A549 (cell line): ENCODE results near the gene PCNX1.
A peak's percentile ranks its signal among the peaks of the same experiment; 100 is the strongest.

Experiments used
- EP300 ChIP-seq, 2 experiments: fragments of >200 bp; sonication (Bioruptor Twin); formaldehyde crosslinking; IDR thresholded peaks; 2 replicates in 1 of 2; 3 replicates in 1 of 2; pipeline ENCODE4 v1.6.1; 2016 to 2017
- FOSL2 ChIP-seq, 2 experiments: fragments of 450-650 bp in 1 of 2; fragments of >200 bp in 1 of 2; sonication (Bioruptor Twin) in 1 of 2; formaldehyde crosslinking; IDR thresholded peaks; 2 replicates each; pipeline versions ENCODE4 v1.5.0 to v1.6.1; 2016 to 2020; ENCODE audit warnings: mild to moderate bottlenecking in 1 of 2, moderate library complexity in 1 of 2
- MAX ChIP-seq: IDR thresholded peaks from 2 replicates; pipeline ENCODE4 v1.6.1; 2012
- MYC ChIP-seq: IDR thresholded peaks from 2 replicates; pipeline ENCODE4 v1.6.1; 2012; ENCODE audit warnings: mild to moderate bottlenecking, inconsistent platforms, low read length, improper control_type of control experiment, borderline replicate concordance
- PBX3 ChIP-seq: IDR thresholded peaks from 2 replicates; pipeline ENCODE4 v1.6.1; 2012
- RFX5 ChIP-seq: fragments of 450-650 bp; IDR thresholded peaks from 2 replicates; pipeline ENCODE4 v1.7.1; 2014; ENCODE audit warnings: antibody characterized with exemption, mild to moderate bottlenecking, moderate library complexity
- SMC3 ChIP-seq: fragments of >200 bp; sonication (Bioruptor Twin); formaldehyde crosslinking; IDR thresholded peaks from 3 replicates; pipeline ENCODE4 v1.6.1; 2018; ENCODE audit warnings: inconsistent platforms
- TP53 ChIP-seq: fragments of 250-450 bp; sonication (Bioruptor Pico); IDR thresholded peaks from 2 replicates; pipeline ENCODE4 v1.5.0; 2021; ENCODE audit warnings: mild to moderate bottlenecking, moderate library complexity
- TF ChIP-seq, protein P1 (sequence below): fragments of >200 bp; sonication (Bioruptor Twin); formaldehyde crosslinking; IDR thresholded peaks from 3 replicates; pipeline ENCODE4 v1.5.1; 2016

GRCh38 chr14:71103662-71104484 lies 196.6 kb downstream of the PCNX1 start:
- TF ChIP-seq SMC3 (peak; percentile 46; the same call in 2 of the 3 replicates), EP300 (IDR thresholded peaks at IDR 0.05) (no peak), PBX3 (no peak), RFX5 (no peak), TP53 (no peak), MYC (no peak), MAX (no peak), FOSL2 (IDR thresholded peaks at IDR 0.05) (no peak), FOSL2 (CRISPR knock-in tag; IDR thresholded peaks at IDR 0.05) (no peak)
- TF ChIP-seq, protein P1, sequence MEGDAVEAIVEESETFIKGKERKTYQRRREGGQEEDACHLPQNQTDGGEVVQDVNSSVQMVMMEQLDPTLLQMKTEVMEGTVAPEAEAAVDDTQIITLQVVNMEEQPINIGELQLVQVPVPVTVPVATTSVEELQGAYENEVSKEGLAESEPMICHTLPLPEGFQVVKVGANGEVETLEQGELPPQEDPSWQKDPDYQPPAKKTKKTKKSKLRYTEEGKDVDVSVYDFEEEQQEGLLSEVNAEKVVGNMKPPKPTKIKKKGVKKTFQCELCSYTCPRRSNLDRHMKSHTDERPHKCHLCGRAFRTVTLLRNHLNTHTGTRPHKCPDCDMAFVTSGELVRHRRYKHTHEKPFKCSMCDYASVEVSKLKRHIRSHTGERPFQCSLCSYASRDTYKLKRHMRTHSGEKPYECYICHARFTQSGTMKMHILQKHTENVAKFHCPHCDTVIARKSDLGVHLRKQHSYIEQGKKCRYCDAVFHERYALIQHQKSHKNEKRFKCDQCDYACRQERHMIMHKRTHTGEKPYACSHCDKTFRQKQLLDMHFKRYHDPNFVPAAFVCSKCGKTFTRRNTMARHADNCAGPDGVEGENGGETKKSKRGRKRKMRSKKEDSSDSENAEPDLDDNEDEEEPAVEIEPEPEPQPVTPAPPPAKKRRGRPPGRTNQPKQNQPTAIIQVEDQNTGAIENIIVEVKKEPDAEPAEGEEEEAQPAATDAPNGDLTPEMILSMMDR, result peak; percentile 87
